Neural progenitor cell (in vitro differentiated cells): Measurements from ENCODE around the gene ULBP2. TPM values are rescaled to one million over a fixed set of nuclear protein-coding genes. Genes with fewer than 3 reads are reported as not detected.

ENCODE experiments used
- DNase-seq: peaks from one replicate; pipeline ENCODE4 v3.0.0-alpha.2; 2016; ENCODE audit warnings: low spot score
- H2AFZ ChIP-seq: fragments of 200-600 bp; sonication (generic); replicated peaks from 2 replicates; pipeline ENCODE4 v1.6.1; 2016; ENCODE audit warnings: antibody characterized with exemption
- H3F3A ChIP-seq: fragments of 200-600 bp; sonication (generic); 2 replicates; pipeline ENCODE4 v1.6.1; 2016; ENCODE audit warnings: antibody characterized with exemption, low read depth
- H3K27ac ChIP-seq: fragments of 200-600 bp; sonication (generic); 2 replicates; pipeline ENCODE4 v1.5.1; 2016; ENCODE audit warnings: mild to moderate bottlenecking
- H3K27me3 ChIP-seq: fragments of 200-600 bp; sonication (generic); 2 replicates; pipeline ENCODE4 v1.6.1; 2016; ENCODE audit warnings: mild to moderate bottlenecking, moderate library complexity
- H3K36me3 ChIP-seq: fragments of 200-600 bp; sonication (generic); 2 replicates; pipeline ENCODE4 v1.5.1; 2016
- H3K4me1 ChIP-seq: fragments of 200-600 bp; sonication (generic); 2 replicates; pipeline ENCODE4 v1.6.1; 2016; ENCODE audit warnings: mixed run types
- H3K4me2 ChIP-seq: fragments of 200-600 bp; sonication (generic); 2 replicates; pipeline ENCODE4 v1.6.1; 2016
- H3K4me3 ChIP-seq: fragments of 200-600 bp; sonication (generic); 2 replicates; pipeline ENCODE4 v1.5.1; 2016
- H3K79me2 ChIP-seq: fragments of 200-600 bp; sonication (generic); 2 replicates; pipeline ENCODE4 v1.6.1; 2016; ENCODE audit warnings: low read depth
- H3K9ac ChIP-seq: fragments of 200-600 bp; sonication (generic); 2 replicates; pipeline ENCODE4 v1.6.1; 2016
- H3K9me3 ChIP-seq: fragments of 200-600 bp; sonication (generic); 2 replicates; pipeline ENCODE4 v1.5.1; 2016; ENCODE audit warnings: low read depth
- H4K20me1 ChIP-seq: fragments of 200-600 bp; sonication (generic); 2 replicates; pipeline ENCODE4 v1.6.1; 2016; ENCODE audit warnings: low read depth
- H3K27ac Mint-ChIP-seq: 3 replicates; pipeline ENCODE4 v1.8.0; 2021; ENCODE audit warnings: mixed read lengths
- H3K27me3 Mint-ChIP-seq: 2 replicates; pipeline ENCODE4 v1.8.0; 2022; ENCODE audit warnings: low read depth, mild to moderate bottlenecking, inconsistent platforms, moderate library complexity, mixed read lengths; ENCODE audit not compliant: insufficient read depth
- H3K36me3 Mint-ChIP-seq: 3 replicates; pipeline ENCODE4 v1.8.0; 2021; ENCODE audit warnings: mixed read lengths
- H3K4me1 Mint-ChIP-seq: 3 replicates; pipeline ENCODE4 v1.8.0; 2021; ENCODE audit warnings: mixed read lengths
- H3K4me3 Mint-ChIP-seq: 3 replicates; pipeline ENCODE4 v1.8.0; 2021; ENCODE audit warnings: mild to moderate bottlenecking, moderate library complexity, mixed read lengths
- H3K9me3 Mint-ChIP-seq: 3 replicates; pipeline ENCODE4 v1.8.0; 2020; ENCODE audit warnings: mixed read lengths
- CTCF ChIP-seq: fragments of 200-600 bp; sonication (generic); IDR thresholded peaks from 2 replicates; pipeline ENCODE4 v1.5.1; 2017; ENCODE audit warnings: antibody characterized with exemption, mild to moderate bottlenecking
- EZH2 ChIP-seq: fragments of 200-600 bp; sonication (generic); IDR thresholded peaks from 2 replicates; pipeline ENCODE4 v1.6.1; 2017; ENCODE audit warnings: antibody characterized with exemption, mild to moderate bottlenecking, moderate library complexity
- EZH2phosphoT487 ChIP-seq: fragments of 200-600 bp; sonication (generic); IDR thresholded peaks from 2 replicates; pipeline ENCODE4 v1.6.1; 2017; ENCODE audit warnings: antibody characterized with exemption
- total RNA-seq: library from RNA; depleted of rRNA; stranded (reverse); fragments of >200 nt; gene quantifications from 2 replicates; pipeline ENCODE4 v1.2.3, GENCODE V29; 2015; ENCODE audit warnings: low replicate concordance

ULBP2 gene
- total RNA-seq, 1 donor from 2014 or later, result not detected

- H4K20me1 ChIP-seq, result no peaks in the 10 kb centered on the region
- peak overlapping the region; percentile 12 for H3K27ac Mint-ChIP-seq
- H3K27ac ChIP-seq, result no peak overlapping the region
- no peak overlapping the region for H2AFZ ChIP-seq
- H3K4me2 ChIP-seq, result no peak overlapping the region
- no peaks in the 10 kb centered on the region for H3K4me1 Mint-ChIP-seq
- no peak overlapping the region for H3K4me3 Mint-ChIP-seq
- no peaks in the 10 kb centered on the region for H3K79me2 ChIP-seq
- no peak overlapping the region for H3K9ac ChIP-seq
- no peaks in the 10 kb centered on the region for H3F3A ChIP-seq
- no peaks in the 10 kb centered on the region for H3K36me3 ChIP-seq
- H3K27me3 Mint-ChIP-seq, result peaks cover 8% of the 10 kb centered on the region
- no peaks in the 10 kb centered on the region for H3K9me3 Mint-ChIP-seq
- H3K4me1 ChIP-seq, result no peaks in the 10 kb centered on the region
- no peak overlapping the region for H3K4me3 ChIP-seq
- TF ChIP-seq EZH2phosphoT487, result no peak
- no peak for TF ChIP-seq CTCF
- no peak for TF ChIP-seq EZH2
- no peak for DNase-seq
- peaks cover 4% of the 10 kb centered on the region for H3K27me3 ChIP-seq
- no peaks in the 10 kb centered on the region for H3K36me3 Mint-ChIP-seq
- no peaks in the 10 kb centered on the region for H3K9me3 ChIP-seq
These were observed 42.8 kb upstream of the ULBP2 start for GRCh38 chr6:149898966-149899365.

GRCh38 chr6:149899486-149899885 is 42.3 kb upstream of the ULBP2 start:
- Mint-ChIP-seq H3K9me3 (no peaks in the 10 kb centered on the region), H3K36me3 (no peaks in the 10 kb centered on the region), H3K27ac (no peak overlapping the region), H3K4me3 (no peak overlapping the region), H3K4me1 (no peaks in the 10 kb centered on the region), H3K27me3 (peaks cover 8% of the 10 kb centered on the region)
- no peak overlapping the region for H3K9ac ChIP-seq
- H2AFZ ChIP-seq, result no peak overlapping the region
- H3K4me2 ChIP-seq, result no peak overlapping the region
- no peaks in the 10 kb centered on the region for H3K9me3 ChIP-seq
- H3K4me1 ChIP-seq, result no peaks in the 10 kb centered on the region
- H3K4me3 ChIP-seq, result no peak overlapping the region
- H3K36me3 ChIP-seq, result no peaks in the 10 kb centered on the region
- DNase-seq, result no peak
- H4K20me1 ChIP-seq, result no peaks in the 10 kb centered on the region
- no peaks in the 10 kb centered on the region for H3K27me3 ChIP-seq
- H3K79me2 ChIP-seq, result no peaks in the 10 kb centered on the region
- no peak for TF ChIP-seq CTCF
- TF ChIP-seq EZH2phosphoT487, result no peak
- no peak for TF ChIP-seq EZH2
- no peak overlapping the region for H3K27ac ChIP-seq
- H3F3A ChIP-seq, result no peaks in the 10 kb centered on the region

GRCh38 chr6:149899926-149900619 is 41.7 kb upstream of the ULBP2 start:
- Histone ChIP-seq H4K20me1 (no peaks in the 10 kb centered on the region), H3F3A (no peaks in the 10 kb centered on the region), H3K79me2 (no peaks in the 10 kb centered on the region), H3K36me3 (no peaks in the 10 kb centered on the region), H3K9ac (no peak overlapping the region), H3K9me3 (no peaks in the 10 kb centered on the region), H3K4me2 (no peak overlapping the region), H3K4me1 (no peaks in the 10 kb centered on the region), H3K27ac (no peak overlapping the region), H3K27me3 (no peaks in the 10 kb centered on the region), H2AFZ (no peak overlapping the region), H3K4me3 (no peak overlapping the region)
- Mint-ChIP-seq H3K9me3 (no peaks in the 10 kb centered on the region), H3K36me3 (no peaks in the 10 kb centered on the region), H3K27ac (no peak overlapping the region), H3K27me3 (peaks cover 9% of the 10 kb centered on the region), H3K4me1 (no peaks in the 10 kb centered on the region), H3K4me3 (no peak overlapping the region)
- TF ChIP-seq EZH2 (no peak), EZH2phosphoT487 (no peak), CTCF (no peak)
- no peak for DNase-seq
